Activated naive CD4-positive, alpha-beta T cell treated with anti-CD3 and anti-CD28 coated beads, Interleukin-2, amount 50 U/mL, for 72 hours (primary cell): ENCODE measurements around the gene CCSER1. TPM values are rescaled to one million over a fixed set of nuclear protein-coding genes. Genes with fewer than 3 reads are reported as not detected.
"Not testable (repeated sequence)": the region's sequence is repeated elsewhere in the genome, so short reads cannot be mapped to it uniquely, and the experiment has no call there.

Experiments used
- ATAC-seq, 2 donors: fragments of 150-1000 bp; cut with Tn5 transposase; 2 replicates each; pipeline ENCODE4 v1.10.0; 2021; ENCODE audit warnings: mild to moderate bottlenecking in 2 of 2, moderate library complexity in 2 of 2
- DNase-seq, 2 donors: peaks; one replicate each; pipeline ENCODE4 v3.0.0; 2021 to 2022; ENCODE audit warnings: low spot score in 2 of 2
- H3K27ac Mint-ChIP-seq, 2 donors: one replicate each; pipeline ENCODE4 v1.8.0; 2022; ENCODE audit warnings: mild to moderate bottlenecking in 2 of 2, mixed read lengths in 2 of 2
- H3K36me3 Mint-ChIP-seq, 2 donors: one replicate each; pipeline ENCODE4 v1.8.0; 2022; ENCODE audit warnings: mixed read lengths in 2 of 2
- H3K9me3 Mint-ChIP-seq, 2 donors: one replicate each; pipeline ENCODE4 v1.8.0; 2022; ENCODE audit warnings: mixed read lengths in 2 of 2
- total RNA-seq, 2 donors: library from RNA; stranded (reverse); gene quantifications; one replicate each; pipeline ENCODE4 v1.2.3, GENCODE V29; 2022

CCSER1 gene
- total RNA-seq, 2 donors from 2014 or later, result 0.23 TPM; not detected in 1

GRCh38 chr4:91243132-91243531 lies 1115.9 kb downstream of the CCSER1 start:
- no peak for DNase-seq
- Mint-ChIP-seq H3K9me3 (peaks cover 14 to 21% of the 10 kb centered on the region in 2 donors), H3K27ac (no peak overlapping the region), H3K36me3 (no peaks in the 10 kb centered on the region)
- no peak for ATAC-seq

GRCh38 chr4:91256043-91256442 lies 1128.8 kb downstream of the CCSER1 start:
- ATAC-seq (no peak), DNase-seq (no peak)
- peaks cover 0 to 4% of the 10 kb centered on the region in 2 donors for H3K36me3 Mint-ChIP-seq
- peaks cover 6 to 16% of the 10 kb centered on the region in 2 donors for H3K9me3 Mint-ChIP-seq
- no peak overlapping the region for H3K27ac Mint-ChIP-seq

- Mint-ChIP-seq H3K27ac (no peak overlapping the region), H3K9me3 (peaks cover 6 to 19% of the 10 kb centered on the region in 2 donors), H3K36me3 (peaks cover 0 to 4% of the 10 kb centered on the region in 2 donors)
- no peak for ATAC-seq
- no peak for DNase-seq
These were observed 1129.6 kb downstream of the CCSER1 start for GRCh38 chr4:91256751-91257150.

- ATAC-seq (no peak), DNase-seq (no peak)
- Mint-ChIP-seq H3K27ac (no peak overlapping the region), H3K9me3 (peaks cover 6 to 19% of the 10 kb centered on the region in 2 donors), H3K36me3 (peaks cover 0 to 4% of the 10 kb centered on the region in 2 donors)
These were observed 1130.5 kb downstream of the CCSER1 start for GRCh38 chr4:91257721-91258120.

GRCh38 chr4:91258326-91258725 lies 1131.1 kb downstream of the CCSER1 start:
- ATAC-seq, result no peak
- Mint-ChIP-seq H3K36me3 (peaks cover 0 to 4% of the 10 kb centered on the region in 2 donors), H3K27ac (no peak overlapping the region), H3K9me3 (peaks cover 6 to 19% of the 10 kb centered on the region in 2 donors)
- no peak for DNase-seq

GRCh38 chr4:91267543-91267942 lies 1140.3 kb downstream of the CCSER1 start:
- Mint-ChIP-seq H3K36me3 (no peaks in the 10 kb centered on the region), H3K27ac (no peak overlapping the region), H3K9me3 (peaks cover 10% of the 10 kb centered on the region in 2 donors)
- no peak for DNase-seq
- no peak for ATAC-seq

- ATAC-seq, result not testable (repeated sequence)
- H3K9me3 Mint-ChIP-seq, result peaks cover 19% of the 10 kb centered on the region in 2 donors
These were observed 1141.3 kb downstream of the CCSER1 start for GRCh38 chr4:91268481-91268880.

GRCh38 chr4:91268913-91269312 lies 1141.7 kb downstream of the CCSER1 start:
- H3K9me3 Mint-ChIP-seq, result peaks cover 19 to 20% of the 10 kb centered on the region in 2 donors
- no peak overlapping the region for H3K27ac Mint-ChIP-seq
- no peak for DNase-seq
- peaks cover 0 to 8% of the 10 kb centered on the region in 2 donors for H3K36me3 Mint-ChIP-seq
- ATAC-seq, result no peak

More at GRCh38 chr4:91268481-91268880, 1141.3 kb downstream of the CCSER1 start:
- not testable (repeated sequence) for H3K36me3 Mint-ChIP-seq, DNase-seq, H3K27ac Mint-ChIP-seq

GRCh38 chr4:91279899-91280298 lies 1152.7 kb downstream of the CCSER1 start:
- H3K9me3 Mint-ChIP-seq, result peaks cover 24 to 26% of the 10 kb centered on the region in 2 donors
- no peak for DNase-seq
- H3K27ac Mint-ChIP-seq, result no peak overlapping the region
- peaks cover 0 to 5% of the 10 kb centered on the region in 2 donors for H3K36me3 Mint-ChIP-seq
- ATAC-seq, result no peak

- no peak for DNase-seq
- ATAC-seq, result no peak
- Mint-ChIP-seq H3K36me3 (peaks cover 0 to 5% of the 10 kb centered on the region in 2 donors), H3K27ac (no peak overlapping the region), H3K9me3 (peaks cover 18 to 20% of the 10 kb centered on the region in 2 donors)
These were observed 1153.5 kb downstream of the CCSER1 start for GRCh38 chr4:91280551-91281290.

GRCh38 chr4:91282217-91282616 lies 1155.0 kb downstream of the CCSER1 start:
- peaks cover 15 to 17% of the 10 kb centered on the region in 2 donors for H3K9me3 Mint-ChIP-seq
- DNase-seq (no peak), ATAC-seq (no peak)
- peaks cover 0 to under 1% of the 10 kb centered on the region in 2 donors for H3K36me3 Mint-ChIP-seq
- H3K27ac Mint-ChIP-seq, result no peak overlapping the region

- ATAC-seq (no peak), DNase-seq (no peak)
- Mint-ChIP-seq H3K9me3 (peaks cover 15 to 21% of the 10 kb centered on the region in 2 donors), H3K27ac (no peak overlapping the region), H3K36me3 (no peaks in the 10 kb centered on the region)
These were observed 1156.6 kb downstream of the CCSER1 start for GRCh38 chr4:91283726-91284230.

GRCh38 chr4:91284480-91284879 lies 1157.3 kb downstream of the CCSER1 start:
- Mint-ChIP-seq H3K9me3 (peaks cover 17 to 28% of the 10 kb centered on the region in 2 donors), H3K27ac (no peak overlapping the region), H3K36me3 (no peaks in the 10 kb centered on the region)
- ATAC-seq (no peak), DNase-seq (no peak)

- H3K9me3 Mint-ChIP-seq, result peaks cover 18 to 27% of the 10 kb centered on the region in 2 donors
- H3K36me3 Mint-ChIP-seq, result no peaks in the 10 kb centered on the region
- ATAC-seq (no peak), DNase-seq (no peak)
- no peak overlapping the region for H3K27ac Mint-ChIP-seq
These were observed 1158.3 kb downstream of the CCSER1 start for GRCh38 chr4:91285487-91285886.

- DNase-seq (no peak), ATAC-seq (no peak)
- H3K9me3 Mint-ChIP-seq, result peaks cover 18 to 25% of the 10 kb centered on the region in 2 donors
- no peaks in the 10 kb centered on the region for H3K36me3 Mint-ChIP-seq
- no peak overlapping the region for H3K27ac Mint-ChIP-seq
These were observed 1161.6 kb downstream of the CCSER1 start for GRCh38 chr4:91288702-91289311.

- Mint-ChIP-seq H3K36me3 (no peaks in the 10 kb centered on the region), H3K9me3 (peaks cover 4 to 11% of the 10 kb centered on the region in 2 donors), H3K27ac (no peak overlapping the region)
- DNase-seq (no peak), ATAC-seq (no peak)
These were observed 1171.0 kb downstream of the CCSER1 start for GRCh38 chr4:91298156-91298700.

- Mint-ChIP-seq H3K9me3 (peaks cover 4 to 11% of the 10 kb centered on the region in 2 donors), H3K27ac (no peak overlapping the region), H3K36me3 (no peaks in the 10 kb centered on the region)
- DNase-seq, result no peak
- ATAC-seq, result no peak
These were observed 1171.6 kb downstream of the CCSER1 start for GRCh38 chr4:91298824-91299223.
